ENCODE measurements around the gene LCMT2. TPM values are rescaled to one million over a fixed set of nuclear protein-coding genes. Genes with fewer than 3 reads are reported as not detected.
A peak's percentile ranks its signal among the peaks of the same experiment; 100 is the strongest.

Gene LCMT2
- total RNA-seq, 1 experiment from 2014 or later: 6.7 TPM

DNA sequence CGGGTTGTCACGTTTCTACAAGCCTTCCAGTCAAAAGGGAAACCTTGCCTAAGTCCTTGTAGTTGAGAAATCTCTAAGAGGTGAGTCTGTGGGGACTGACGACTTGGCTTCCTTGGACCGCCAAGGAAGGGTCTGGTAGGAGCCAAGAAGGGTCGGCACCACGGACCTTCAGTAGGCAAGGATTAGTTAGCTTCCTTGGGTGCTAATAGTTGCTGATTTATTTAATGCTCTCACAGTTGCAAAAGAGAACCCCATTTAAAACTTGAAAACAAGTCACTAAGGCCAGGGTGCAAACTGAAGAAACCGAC lies 361 bp upstream of the LCMT2 start:
- Histone ChIP-seq H3K27ac (ENCODE audit: low read length) (peak overlapping the region; percentile 72; the same call in 1 of the 2 replicates), H3K9me2 (replicated peaks; ENCODE audit: low read length) (no peaks in the 10 kb centered on the region), H3K4me1 (ENCODE audit: insufficient read depth, low read length) (peaks cover 23% of the 10 kb centered on the region), H3K4me3 (ENCODE audit: low read length) (peak overlapping the region; percentile 75), H3K9ac (ENCODE audit: low read length) (peak overlapping the region; percentile 89), H3K79me2 (ENCODE audit: low read length) (peaks cover 19% of the 10 kb centered on the region), H3K36me3 (ENCODE audit: low read depth, low read length) (peaks cover 6% of the 10 kb centered on the region; the same call in 1 of the 2 replicates), H3K27me3 (ENCODE audit: low read length) (no peaks in the 10 kb centered on the region), H2AFZ (ENCODE audit: low read length) (peak overlapping the region; percentile 90), H3K4me2 (ENCODE audit: low read length) (peak overlapping the region; percentile 90), H3F3A (ENCODE audit: low read length, unreplicated experiment) (no peaks in the 10 kb centered on the region), H3K9me3 (ENCODE audit: low read length) (no peaks in the 10 kb centered on the region), H4K20me1 (ENCODE audit: low read length) (0 out of 2 replicates have a peak, but pooled peaks cover 4% of the 10 kb centered on the region)
- BruUV-seq (replicated peaks): TSS peak; percentile 94
- TF ChIP-seq EZH2 (IDR thresholded peaks at IDR 0.05; ENCODE audit: low read length, unreplicated experiment): no peak
- ATAC-seq: no peak
- no peak for DNase-seq
- intact Hi-C loops (cut with micrococcal nuclease): no loop called here
- CTCF ChIA-PET: no interaction called here
- POLR2A ChIA-PET (ENCODE audit: unreplicated experiment): no interaction called here

DNA sequence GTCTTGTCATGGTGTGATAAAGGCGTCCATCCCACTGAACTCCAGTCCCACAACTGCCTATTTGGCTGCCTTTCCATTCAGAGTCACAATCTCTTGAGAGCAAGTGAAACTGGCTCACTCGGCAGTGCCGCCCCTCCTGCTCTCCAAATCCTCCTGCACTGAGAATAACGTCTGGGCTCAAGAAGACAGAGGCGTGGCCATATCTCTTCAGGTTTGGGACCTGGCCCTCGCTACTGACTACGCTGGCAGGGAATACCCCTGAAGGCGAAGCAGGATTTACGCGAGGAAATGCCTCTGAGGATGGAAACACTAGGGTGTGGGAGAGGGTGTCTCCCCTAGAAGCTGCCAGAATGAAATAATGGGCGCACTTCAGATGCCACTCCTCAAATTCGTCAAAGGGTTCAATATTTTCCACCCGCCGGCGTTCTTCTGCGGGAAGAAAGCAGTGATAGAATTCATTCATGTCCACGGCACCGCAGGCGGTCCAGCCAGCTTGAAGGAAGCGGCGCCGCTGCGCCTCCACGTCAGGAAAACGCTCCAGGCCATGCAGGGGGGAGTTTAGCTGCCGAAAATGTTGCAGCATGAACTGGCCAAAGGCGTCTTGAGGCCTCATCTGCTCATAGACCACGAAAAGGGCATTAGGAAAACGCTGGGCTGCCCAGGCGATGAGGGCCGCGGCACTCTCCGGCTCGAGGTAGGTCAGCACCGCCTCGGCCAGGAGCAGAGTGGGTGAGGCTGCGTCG lies 985 bp downstream of the LCMT2 start:
- Histone ChIP-seq H3K36me3 (ENCODE audit: low read depth, low read length) (peaks cover 6% of the 10 kb centered on the region; the same call in 1 of the 2 replicates), H3K9me3 (ENCODE audit: low read length) (no peaks in the 10 kb centered on the region), H3K79me2 (ENCODE audit: low read length) (peaks cover 19% of the 10 kb centered on the region), H3K4me2 (ENCODE audit: low read length) (peak overlapping the region; percentile 90), H3K4me3 (ENCODE audit: low read length) (peak overlapping the region; percentile 75), H3K27ac (ENCODE audit: low read length) (peak overlapping the region; percentile 72), H3K9me2 (replicated peaks; ENCODE audit: low read length) (no peaks in the 10 kb centered on the region), H3K4me1 (ENCODE audit: insufficient read depth, low read length) (peaks cover 23% of the 10 kb centered on the region), H3K9ac (ENCODE audit: low read length) (peak overlapping the region; percentile 89), H2AFZ (ENCODE audit: low read length) (peak overlapping the region; percentile 90), H3F3A (ENCODE audit: low read length, unreplicated experiment) (no peaks in the 10 kb centered on the region), H4K20me1 (ENCODE audit: low read length) (0 out of 2 replicates have a peak, but pooled peaks cover 4% of the 10 kb centered on the region), H3K27me3 (ENCODE audit: low read length) (no peaks in the 10 kb centered on the region)
- ChIA-PET POLR2A (ENCODE audit: unreplicated experiment) (no interaction called here), CTCF (no interaction called here)
- no peak for DNase-seq
- no peak for ATAC-seq
- TF ChIP-seq, protein P1, sequence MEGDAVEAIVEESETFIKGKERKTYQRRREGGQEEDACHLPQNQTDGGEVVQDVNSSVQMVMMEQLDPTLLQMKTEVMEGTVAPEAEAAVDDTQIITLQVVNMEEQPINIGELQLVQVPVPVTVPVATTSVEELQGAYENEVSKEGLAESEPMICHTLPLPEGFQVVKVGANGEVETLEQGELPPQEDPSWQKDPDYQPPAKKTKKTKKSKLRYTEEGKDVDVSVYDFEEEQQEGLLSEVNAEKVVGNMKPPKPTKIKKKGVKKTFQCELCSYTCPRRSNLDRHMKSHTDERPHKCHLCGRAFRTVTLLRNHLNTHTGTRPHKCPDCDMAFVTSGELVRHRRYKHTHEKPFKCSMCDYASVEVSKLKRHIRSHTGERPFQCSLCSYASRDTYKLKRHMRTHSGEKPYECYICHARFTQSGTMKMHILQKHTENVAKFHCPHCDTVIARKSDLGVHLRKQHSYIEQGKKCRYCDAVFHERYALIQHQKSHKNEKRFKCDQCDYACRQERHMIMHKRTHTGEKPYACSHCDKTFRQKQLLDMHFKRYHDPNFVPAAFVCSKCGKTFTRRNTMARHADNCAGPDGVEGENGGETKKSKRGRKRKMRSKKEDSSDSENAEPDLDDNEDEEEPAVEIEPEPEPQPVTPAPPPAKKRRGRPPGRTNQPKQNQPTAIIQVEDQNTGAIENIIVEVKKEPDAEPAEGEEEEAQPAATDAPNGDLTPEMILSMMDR (conservative IDR thresholded peaks at IDR 0.05; ENCODE audit: low read depth, low read length): no peak
- TF ChIP-seq EZH2 (IDR thresholded peaks at IDR 0.05; ENCODE audit: low read length, unreplicated experiment) (no peak), EZH2phosphoT487 (IDR thresholded peaks at IDR 0.05; ENCODE audit: borderline replicate concordance, low read length) (no peak)
- no TSS peak for BruUV-seq (replicated peaks)
- intact Hi-C loops (cut with micrococcal nuclease): no loop called here

DNA sequence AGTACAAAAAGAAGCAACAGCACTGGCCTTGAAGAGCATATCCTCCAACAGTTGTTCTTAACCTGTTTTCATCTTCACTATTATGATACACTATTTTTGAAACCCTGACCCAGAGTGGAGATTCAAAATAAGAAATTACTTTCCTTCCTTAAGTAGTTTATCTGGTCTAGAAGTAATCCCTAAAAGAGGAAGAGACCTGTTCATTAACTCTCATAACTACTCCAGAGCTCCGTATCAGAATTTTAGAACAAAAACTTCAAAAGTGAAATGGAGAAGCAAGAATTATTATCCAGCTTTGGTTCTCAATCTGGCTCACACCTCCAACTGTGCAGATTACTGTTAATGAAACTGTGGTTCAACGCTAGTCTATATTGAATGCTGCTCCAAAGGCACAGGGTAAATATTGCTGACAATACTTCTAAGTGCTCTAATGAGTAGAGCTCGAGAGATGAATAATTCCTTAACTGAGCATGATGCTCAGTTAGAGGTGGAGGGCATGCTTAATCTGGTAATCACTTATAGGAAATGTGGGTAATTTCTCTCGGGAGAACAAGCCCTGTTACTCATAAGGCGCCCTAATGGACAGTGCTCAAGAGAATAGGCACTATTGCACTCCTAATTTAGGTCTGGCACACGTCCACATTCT lies 5.2 kb downstream of the LCMT2 start:
- Histone ChIP-seq H3K27me3 (ENCODE audit: low read length) (no peaks in the 10 kb centered on the region; the same call in 1 of the 2 replicates), H3K9me2 (replicated peaks; ENCODE audit: low read length) (no peaks in the 10 kb centered on the region), H3K4me1 (ENCODE audit: insufficient read depth, low read length) (peaks cover 13% of the 10 kb centered on the region), H3K27ac (ENCODE audit: low read length) (no peak overlapping the region), H3K9ac (ENCODE audit: low read length) (no peak overlapping the region), H3K4me3 (ENCODE audit: low read length) (no peak overlapping the region), H3K4me2 (ENCODE audit: low read length) (no peak overlapping the region), H3K36me3 (ENCODE audit: low read depth, low read length) (peaks cover 6% of the 10 kb centered on the region; the same call in 1 of the 2 replicates), H3F3A (ENCODE audit: low read length, unreplicated experiment) (no peaks in the 10 kb centered on the region), H4K20me1 (ENCODE audit: low read length) (0 out of 2 replicates have a peak, but pooled peaks cover 4% of the 10 kb centered on the region), H3K79me2 (ENCODE audit: low read length) (peaks cover 19% of the 10 kb centered on the region), H2AFZ (ENCODE audit: low read length) (no peak overlapping the region), H3K9me3 (ENCODE audit: low read length) (no peaks in the 10 kb centered on the region)
- TF ChIP-seq, protein P1 (conservative IDR thresholded peaks at IDR 0.05; ENCODE audit: low read depth, low read length): no peak
- TF ChIP-seq EZH2 (IDR thresholded peaks at IDR 0.05; ENCODE audit: low read length, unreplicated experiment) (no peak), EZH2phosphoT487 (IDR thresholded peaks at IDR 0.05; ENCODE audit: borderline replicate concordance, low read length) (no peak)
- no peak for ATAC-seq
- intact Hi-C loops (cut with micrococcal nuclease): no loop called here
- BruUV-seq (replicated peaks): no TSS peak
- DNase-seq: no peak
- CTCF ChIA-PET: no interaction called here
- POLR2A ChIA-PET (ENCODE audit: unreplicated experiment): no interaction called here

Measured in PC-3 (cell line).